Fibroblast of lung (primary cell): Measurements from ENCODE around the gene RHOH. TPM values are rescaled to one million over a fixed set of nuclear protein-coding genes. Genes with fewer than 3 reads are reported as not detected.

Source experiments
- DNase-seq, 2 donors: peaks; one replicate each; pipeline versions ENCODE4 v3.0.0 to v3.0.0-alpha.2; 2010; ENCODE audit warnings: low read depth in 2 of 2
- H2AFZ ChIP-seq: 2 replicates; pipeline ENCODE4 v1.5.1; 2012; ENCODE audit warnings: low read length, control low read depth, inconsistent platforms
- H3K27ac ChIP-seq: 2 replicates; pipeline ENCODE4 v1.5.1; 2011; ENCODE audit warnings: low read length, control low read depth; ENCODE audit not compliant: insufficient read depth
- H3K27me3 ChIP-seq: 2 replicates; pipeline ENCODE4 v1.5.1; 2011; ENCODE audit warnings: mild to moderate bottlenecking, low read length; ENCODE audit not compliant: control insufficient read depth, insufficient read depth
- H3K36me3 ChIP-seq: 2 replicates; pipeline ENCODE4 v1.5.1; 2011; ENCODE audit warnings: low read length; ENCODE audit not compliant: control insufficient read depth, insufficient read depth
- H3K4me1 ChIP-seq: 2 replicates; pipeline ENCODE4 v1.5.1; 2011; ENCODE audit warnings: low read length; ENCODE audit not compliant: control insufficient read depth, insufficient read depth; ENCODE audit errors: extremely low read depth
- H3K4me2 ChIP-seq: 2 replicates; pipeline ENCODE4 v1.5.1; 2011; ENCODE audit warnings: low read length, control low read depth; ENCODE audit not compliant: insufficient read depth; ENCODE audit errors: extremely low read depth
- H3K4me3 ChIP-seq, 4 experiments: fragments of 200-600 bp in 1 of 4; sonication (generic) in 1 of 4; replicated peaks in 1 of 4; 2 replicates each; pipeline ENCODE4 v1.5.1; 2011 to 2016; ENCODE audit warnings: low read length in 4 of 4, low read depth in 3 of 4, mild to moderate bottlenecking in 3 of 4, control low read depth in 2 of 4, inconsistent platforms in 1 of 4, mixed read lengths in 1 of 4; ENCODE audit not compliant: insufficient read depth in 1 of 4; ENCODE audit errors: control extremely low read depth in 1 of 4
- H3K79me2 ChIP-seq: 2 replicates; pipeline ENCODE4 v1.5.1; 2012; ENCODE audit warnings: mild to moderate bottlenecking, low read length, inconsistent platforms; ENCODE audit not compliant: control insufficient read depth, insufficient read depth
- H3K9ac ChIP-seq: 2 replicates; pipeline ENCODE4 v1.5.1; 2011; ENCODE audit warnings: mild to moderate bottlenecking, low read length, control low read depth; ENCODE audit not compliant: insufficient read depth
- H3K9me3 ChIP-seq: 2 replicates; pipeline ENCODE4 v1.5.1; 2012; ENCODE audit warnings: low read depth, low read length; ENCODE audit not compliant: control insufficient read depth, insufficient read depth
- H4K20me1 ChIP-seq: 2 replicates; pipeline ENCODE4 v1.5.1; 2011; ENCODE audit warnings: low read length; ENCODE audit not compliant: control insufficient read depth, insufficient read depth; ENCODE audit errors: extremely low read depth
- EZH2 ChIP-seq: IDR thresholded peaks from 2 replicates; pipeline ENCODE4 v1.5.1; 2012; ENCODE audit warnings: low read length, control low read depth, mild to moderate bottlenecking; ENCODE audit errors: missing control alignments
- polyA plus RNA-seq, 2 donors: library from polyadenylated mRNA; depleted of rRNA in 1 of 2; stranded (reverse) in 1 of 2; unstranded in 1 of 2; fragments of >200 nt; gene quantifications; 2 replicates each; pipeline ENCODE4 v1.2.1, GENCODE V29; 2011 to 2012; ENCODE audit warnings: missing spikeins in 1 of 2
- total RNA-seq: library from RNA; depleted of rRNA; stranded (reverse); fragments of >200 nt; gene quantifications from 2 replicates; pipeline ENCODE4 v1.2.1, GENCODE V29; 2014
- TF ChIP-seq, protein P1 (sequence below), 2 donors: IDR thresholded peaks in 1 of 2; conservative IDR thresholded peaks in 1 of 2; 1 replicate in 1 of 2; 2 replicates in 1 of 2; pipeline ENCODE4 v1.5.1; 2011 to 2012; ENCODE audit warnings: low read length in 2 of 2, control low read depth in 1 of 2, inconsistent platforms in 1 of 2, low read depth in 1 of 2, mild to moderate bottlenecking in 1 of 2

RHOH gene
- total and polyA plus RNA-seq, 2 donors (not counting 1 experiment from before 2014, with no cell fraction given) = not detected

DNA sequence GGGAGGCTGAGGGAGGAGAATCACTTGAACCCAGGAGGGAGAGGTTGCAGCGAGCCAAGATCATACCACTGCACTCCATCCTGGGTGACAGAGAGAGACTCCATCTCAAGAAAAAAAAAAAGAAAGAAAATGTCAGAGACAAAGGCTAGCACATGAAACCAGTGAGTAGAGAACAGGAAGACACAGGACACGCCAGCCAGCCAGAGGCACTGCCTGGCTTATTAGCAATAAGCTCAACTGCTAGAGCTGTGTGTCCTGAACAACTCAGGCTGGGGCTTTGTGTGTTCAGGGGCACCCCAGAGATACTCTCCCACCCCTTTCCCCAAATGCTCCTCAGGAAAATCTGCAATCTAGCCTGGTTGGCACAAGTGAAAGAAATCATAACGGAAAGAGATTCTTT lies 60.0 kb downstream of the RHOH start:
- H4K20me1 ChIP-seq = no peaks in the 10 kb centered on the region
- no peak overlapping the region for H3K4me3 ChIP-seq
- H3K36me3 ChIP-seq = no peaks in the 10 kb centered on the region
- H3K4me2 ChIP-seq = no peak overlapping the region
- DNase-seq = no peak
- no peak overlapping the region for H2AFZ ChIP-seq
- no peaks in the 10 kb centered on the region for H3K79me2 ChIP-seq
- H3K27me3 ChIP-seq = no peaks in the 10 kb centered on the region
- TF ChIP-seq, protein P1, sequence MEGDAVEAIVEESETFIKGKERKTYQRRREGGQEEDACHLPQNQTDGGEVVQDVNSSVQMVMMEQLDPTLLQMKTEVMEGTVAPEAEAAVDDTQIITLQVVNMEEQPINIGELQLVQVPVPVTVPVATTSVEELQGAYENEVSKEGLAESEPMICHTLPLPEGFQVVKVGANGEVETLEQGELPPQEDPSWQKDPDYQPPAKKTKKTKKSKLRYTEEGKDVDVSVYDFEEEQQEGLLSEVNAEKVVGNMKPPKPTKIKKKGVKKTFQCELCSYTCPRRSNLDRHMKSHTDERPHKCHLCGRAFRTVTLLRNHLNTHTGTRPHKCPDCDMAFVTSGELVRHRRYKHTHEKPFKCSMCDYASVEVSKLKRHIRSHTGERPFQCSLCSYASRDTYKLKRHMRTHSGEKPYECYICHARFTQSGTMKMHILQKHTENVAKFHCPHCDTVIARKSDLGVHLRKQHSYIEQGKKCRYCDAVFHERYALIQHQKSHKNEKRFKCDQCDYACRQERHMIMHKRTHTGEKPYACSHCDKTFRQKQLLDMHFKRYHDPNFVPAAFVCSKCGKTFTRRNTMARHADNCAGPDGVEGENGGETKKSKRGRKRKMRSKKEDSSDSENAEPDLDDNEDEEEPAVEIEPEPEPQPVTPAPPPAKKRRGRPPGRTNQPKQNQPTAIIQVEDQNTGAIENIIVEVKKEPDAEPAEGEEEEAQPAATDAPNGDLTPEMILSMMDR (conservative IDR thresholded peaks at IDR 0.05 in 1 of 2, IDR thresholded peaks at IDR 0.05 in 1 of 2; ENCODE audit: low read depth in 1 of 2, low read length in 2 of 2) = no peak
- no peak for TF ChIP-seq EZH2
- no peaks in the 10 kb centered on the region for H3K9me3 ChIP-seq
- H3K9ac ChIP-seq = no peak overlapping the region
- H3K4me1 ChIP-seq = peaks cover 4% of the 10 kb centered on the region
- H3K27ac ChIP-seq = no peak overlapping the region

DNA sequence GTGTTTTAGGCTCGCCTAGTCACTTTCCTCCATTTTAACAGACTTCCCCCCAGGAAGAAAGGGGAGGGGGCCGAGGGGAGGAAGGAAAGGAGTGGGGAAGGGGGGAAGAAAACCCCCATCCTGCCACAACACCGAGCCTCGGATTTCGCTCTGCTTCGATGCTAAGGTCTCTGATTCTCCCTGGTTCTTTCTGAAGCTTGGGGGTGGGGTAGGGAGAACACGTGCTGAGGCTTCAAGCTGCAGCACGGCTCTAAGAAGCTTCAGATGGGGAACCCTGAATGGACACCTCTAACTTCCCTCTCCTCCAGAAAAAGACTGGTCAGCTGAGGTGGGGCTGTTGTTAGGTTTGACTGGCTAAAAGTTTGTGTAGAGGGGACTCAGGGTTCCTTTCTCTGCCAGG lies 61.8 kb downstream of the RHOH start:
- Histone ChIP-seq H3K9ac (no peak overlapping the region), H2AFZ (no peak overlapping the region), H3K27me3 (no peaks in the 10 kb centered on the region), H4K20me1 (no peaks in the 10 kb centered on the region), H3K9me3 (no peaks in the 10 kb centered on the region), H3K79me2 (no peaks in the 10 kb centered on the region), H3K27ac (no peak overlapping the region), H3K4me1 (peaks cover 4% of the 10 kb centered on the region), H3K4me2 (no peak overlapping the region), H3K36me3 (no peaks in the 10 kb centered on the region), H3K4me3 (no peak overlapping the region)
- TF ChIP-seq EZH2 = no peak
- TF ChIP-seq, protein P1 (conservative IDR thresholded peaks at IDR 0.05 in 1 of 2, IDR thresholded peaks at IDR 0.05 in 1 of 2; ENCODE audit: low read depth in 1 of 2, low read length in 2 of 2) = no peak
- no peak for DNase-seq

DNA sequence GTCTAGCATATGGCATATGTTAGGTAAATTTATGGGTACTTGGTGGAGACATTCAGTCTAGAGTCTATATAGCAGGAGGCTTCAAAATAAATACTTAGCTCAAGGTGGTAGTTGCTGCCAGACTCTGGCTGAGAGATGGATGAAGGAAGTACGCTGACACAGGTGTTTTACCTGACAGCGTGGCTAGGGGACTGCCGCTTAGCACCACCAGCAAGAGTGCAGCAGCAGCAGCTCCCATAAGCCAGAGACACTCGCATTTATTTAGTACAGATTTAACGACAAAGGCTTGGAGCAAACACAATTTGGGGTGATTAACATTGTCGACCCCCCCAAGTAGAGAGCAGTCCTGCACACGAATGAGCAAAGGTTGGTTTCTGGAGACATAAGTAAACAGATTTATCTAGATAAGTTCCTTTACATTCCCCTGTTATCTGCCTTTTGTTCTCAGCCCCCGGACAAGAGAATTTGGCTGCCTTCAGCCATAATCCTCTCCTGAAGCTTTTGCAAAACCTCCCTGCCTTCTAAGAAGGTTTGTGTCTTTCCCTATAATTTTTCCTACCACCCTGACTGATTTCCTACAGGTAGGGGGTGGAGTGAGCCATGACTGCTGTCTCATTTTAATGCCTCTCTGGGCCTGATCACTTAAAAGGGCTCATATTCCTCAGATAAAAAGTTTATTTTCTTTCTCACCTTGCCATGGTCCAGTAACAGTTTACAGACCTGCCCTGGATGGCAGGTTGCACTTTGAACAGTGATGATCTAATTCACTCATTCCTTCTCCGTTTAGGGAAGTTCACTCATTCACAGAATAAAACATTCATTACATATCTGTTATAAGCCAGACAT lies 64.6 kb downstream of the RHOH start:
- Histone ChIP-seq H3K9ac (no peak overlapping the region), H3K4me1 (no peaks in the 10 kb centered on the region), H3K27ac (no peak overlapping the region), H3K79me2 (no peaks in the 10 kb centered on the region), H3K9me3 (no peaks in the 10 kb centered on the region), H2AFZ (no peak overlapping the region), H4K20me1 (no peaks in the 10 kb centered on the region), H3K36me3 (no peaks in the 10 kb centered on the region), H3K4me2 (no peak overlapping the region), H3K4me3 (no peak overlapping the region), H3K27me3 (no peaks in the 10 kb centered on the region)
- DNase-seq = no peak
- TF ChIP-seq EZH2 = no peak
- TF ChIP-seq, protein P1 (conservative IDR thresholded peaks at IDR 0.05 in 1 of 2, IDR thresholded peaks at IDR 0.05 in 1 of 2; ENCODE audit: low read depth in 1 of 2, low read length in 2 of 2) = no peak
